EH (cell line): ENCODE data around the gene RAX.
A peak's percentile ranks its signal among the peaks of the same experiment; 100 is the strongest.

ENCODE experiments used
- DNase-seq: peaks from one replicate; pipeline ENCODE4 v3.0.0-alpha.2; 2015; ENCODE audit warnings: low read depth

The RAX gene

GRCh38 chr18:59246796-59247195 lies 26.5 kb downstream of the RAX start:
- DNase-seq: no peak

DNA sequence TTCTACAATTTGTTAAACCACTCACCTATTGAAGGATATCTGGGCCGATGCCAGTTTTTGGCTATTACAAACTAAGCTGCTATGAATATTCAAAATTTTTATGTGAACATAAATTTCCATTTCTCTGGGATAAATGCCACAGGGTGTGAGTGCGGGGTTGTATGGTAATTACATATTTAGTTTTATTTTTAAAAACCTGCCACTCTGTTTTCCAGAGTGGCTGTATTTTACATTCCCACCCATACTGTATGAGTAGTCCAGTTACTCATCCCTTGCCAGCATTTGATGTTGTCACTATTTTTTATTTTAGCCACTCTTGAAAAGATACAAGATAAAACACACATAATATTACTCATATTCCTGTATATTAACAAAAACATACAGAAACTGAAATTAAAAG lies 30.3 kb downstream of the RAX start:
- DNase-seq: no peak

DNA sequence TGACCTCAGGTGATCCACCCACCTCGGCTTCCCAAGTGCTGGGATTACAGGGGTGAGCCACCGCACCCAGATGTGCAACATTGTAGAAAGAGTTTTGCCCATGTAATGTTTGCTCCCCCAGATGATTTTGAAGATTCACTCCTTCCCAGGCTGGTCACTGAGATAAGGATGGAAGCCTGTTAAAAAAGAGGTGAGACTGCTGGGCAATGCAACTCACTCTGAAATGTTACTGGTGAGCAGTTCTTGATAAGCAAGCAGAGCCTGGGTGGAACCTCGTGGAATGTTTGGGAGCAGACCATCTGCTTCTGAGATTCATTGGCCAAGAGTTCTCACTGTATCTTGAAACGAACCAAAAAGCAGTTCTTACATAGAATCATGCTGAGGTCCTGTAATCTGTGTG lies 33.6 kb downstream of the RAX start:
- no peak for DNase-seq

- peak; percentile 75 for DNase-seq
These were observed 34.9 kb downstream of the RAX start for GRCh38 chr18:59238385-59238784.

GRCh38 chr18:59233017-59233410 lies 40.2 kb downstream of the RAX start:
- peak; percentile 89 for DNase-seq

- DNase-seq: no peak
These were observed 40.8 kb downstream of the RAX start for GRCh38 chr18:59232309-59233016.

- no peak for DNase-seq
These were observed 41.4 kb downstream of the RAX start for GRCh38 chr18:59231877-59232276.

DNA sequence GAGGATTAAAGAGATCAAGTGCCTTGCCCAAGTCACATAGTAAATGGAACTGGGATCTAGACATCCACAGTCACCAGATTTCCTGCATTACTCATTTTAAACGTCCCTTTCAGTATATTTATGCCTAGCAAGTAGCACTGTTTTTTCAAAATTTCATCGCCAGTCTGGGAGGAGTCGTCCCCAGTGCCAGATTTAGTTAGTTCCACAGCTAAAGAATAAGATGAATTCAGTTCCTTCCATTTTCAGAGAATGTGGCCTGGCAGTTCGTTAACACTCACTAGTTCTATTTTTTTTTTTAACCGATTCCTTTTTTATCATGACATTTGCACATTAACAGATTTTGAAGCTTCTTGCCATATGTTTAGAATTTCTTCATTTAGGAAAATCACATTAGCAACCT lies 42.1 kb downstream of the RAX start:
- DNase-seq: no peak

- DNase-seq: peak; percentile 51
These were observed 43.4 kb downstream of the RAX start for GRCh38 chr18:59229701-59230443.

- DNase-seq: peak; percentile 81
These were observed 44.1 kb downstream of the RAX start for GRCh38 chr18:59229191-59229590.

- peak; percentile 81 for DNase-seq
These were observed 44.9 kb downstream of the RAX start for GRCh38 chr18:59228351-59228750.

DNA sequence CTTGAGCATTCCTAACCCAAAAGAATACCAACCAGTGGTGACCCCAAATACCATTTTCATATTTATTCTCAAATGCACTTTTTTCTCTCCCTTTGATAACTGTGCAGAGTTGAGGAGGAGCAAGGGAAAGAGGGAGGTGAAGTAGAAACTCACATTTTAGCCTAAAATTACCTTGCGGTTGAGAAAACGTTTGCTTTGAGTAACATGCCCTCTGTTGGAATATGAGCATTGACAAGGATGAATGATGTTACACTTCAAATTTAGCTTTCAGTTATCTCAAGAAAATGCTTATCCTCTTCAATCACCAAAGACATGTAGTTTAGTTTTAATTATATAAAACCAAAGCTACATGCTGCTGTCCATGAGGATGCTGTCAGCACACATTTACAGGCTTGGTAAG lies 50.9 kb downstream of the RAX start:
- no peak for DNase-seq

GRCh38 chr18:59220784-59221765 lies 52.2 kb downstream of the RAX start:
- peak; percentile 25 for DNase-seq

- DNase-seq: no peak
These were observed 53.0 kb downstream of the RAX start for GRCh38 chr18:59220164-59220783.

- DNase-seq: no peak
These were observed 53.5 kb downstream of the RAX start, which contains the start of gene GRP for GRCh38 chr18:59219672-59220163. TSS of gene GRP (plus strand) at chr18:59220158. CDS start at chr18:59220266, 108 bp downstream.

DNA sequence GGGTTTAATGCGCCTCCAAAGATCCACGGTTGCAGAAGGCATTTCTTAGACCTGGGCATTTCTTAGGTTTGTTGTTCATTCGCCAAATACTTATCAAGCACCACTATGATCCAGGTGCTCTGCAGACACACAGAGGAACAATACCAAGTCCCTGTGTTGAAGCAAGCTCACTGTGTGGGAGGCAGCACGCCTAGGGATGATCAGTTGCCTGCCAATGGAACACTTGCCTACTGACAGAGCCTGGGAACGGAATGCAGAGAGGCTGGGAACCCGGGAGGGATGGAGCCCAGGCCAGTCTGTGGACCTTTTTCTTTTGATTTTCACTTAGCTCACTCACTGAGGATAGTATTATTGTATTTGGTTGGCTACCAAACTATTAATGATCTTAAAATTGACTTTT lies 55.2 kb downstream of the RAX start:
- DNase-seq: no peak
